ENCODE results near the gene COL18A1.

Gene COL18A1

DNA sequence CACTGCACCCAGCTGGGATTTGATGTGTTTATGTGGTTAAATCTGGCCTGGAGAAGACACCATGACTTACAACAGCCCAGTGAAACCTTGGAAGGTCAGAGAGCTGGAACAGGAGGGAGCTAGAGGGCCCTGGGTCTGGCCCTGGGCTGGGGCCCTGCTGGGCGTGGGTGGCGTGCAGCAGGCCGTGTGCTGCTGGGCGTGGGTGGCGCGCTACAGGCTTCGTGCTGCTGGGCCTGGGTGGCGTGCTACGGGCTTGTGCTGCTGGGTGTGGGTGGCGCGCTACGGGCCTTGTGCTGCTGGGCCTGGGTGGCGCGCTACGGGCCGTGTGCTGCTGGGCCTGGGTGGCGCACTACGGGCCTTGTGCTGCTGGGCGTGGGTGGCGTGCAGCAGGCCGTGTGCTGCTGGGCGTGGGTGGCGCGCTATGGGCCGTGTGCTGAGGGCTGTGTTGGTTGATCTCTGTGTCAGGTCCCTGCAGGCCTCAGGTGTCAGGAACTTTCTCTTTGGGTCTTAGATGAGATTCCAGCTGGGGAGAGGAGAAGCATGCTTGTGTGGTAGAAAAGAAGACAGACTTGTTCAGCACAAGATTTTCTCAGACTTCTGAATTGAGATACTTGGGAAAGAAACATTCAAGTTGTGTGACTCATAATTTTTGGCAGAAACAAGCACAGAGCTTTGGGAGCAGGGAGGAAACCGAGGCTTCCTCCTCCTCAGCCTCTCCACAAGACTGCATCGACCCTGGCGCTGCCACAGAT lies 66.0 kb downstream of the COL18A1 start:
- no peak for DNase-seq

DNA sequence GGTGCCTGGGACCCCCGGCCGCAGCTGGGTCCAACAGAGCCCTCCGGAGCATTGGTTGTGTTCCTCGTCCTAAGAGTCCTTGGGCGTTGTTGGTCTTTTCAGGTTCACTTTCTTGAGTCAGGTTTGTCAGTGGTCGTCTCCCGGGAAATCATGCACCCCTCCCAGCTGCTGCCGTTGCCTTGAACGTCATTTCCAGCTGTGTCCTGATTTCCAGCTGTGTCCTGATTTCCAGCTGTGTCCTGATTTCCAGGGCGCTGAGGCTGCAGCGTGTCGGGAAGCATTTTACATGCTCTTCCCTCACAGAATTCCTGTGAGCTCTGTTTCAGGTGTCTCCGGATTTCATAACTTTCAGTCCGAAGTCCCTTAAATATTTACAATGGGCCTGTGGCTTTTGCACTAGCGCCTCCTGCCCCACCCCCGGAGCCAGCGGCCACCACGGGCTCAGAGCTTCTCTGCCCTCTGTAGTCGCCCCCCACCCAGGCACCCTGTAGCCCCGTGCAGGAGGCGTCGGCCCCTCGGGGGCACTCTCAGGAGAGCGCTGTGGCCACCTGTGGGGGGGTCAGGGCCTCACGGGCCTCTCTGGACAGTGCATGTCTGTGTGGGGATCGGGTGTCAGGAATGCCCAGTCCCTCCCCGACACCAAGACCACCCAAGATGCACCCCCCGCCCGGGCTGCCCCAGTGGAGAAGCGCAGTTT lies 66.7 kb downstream of the COL18A1 start:
- DNase-seq = no peak

DNA sequence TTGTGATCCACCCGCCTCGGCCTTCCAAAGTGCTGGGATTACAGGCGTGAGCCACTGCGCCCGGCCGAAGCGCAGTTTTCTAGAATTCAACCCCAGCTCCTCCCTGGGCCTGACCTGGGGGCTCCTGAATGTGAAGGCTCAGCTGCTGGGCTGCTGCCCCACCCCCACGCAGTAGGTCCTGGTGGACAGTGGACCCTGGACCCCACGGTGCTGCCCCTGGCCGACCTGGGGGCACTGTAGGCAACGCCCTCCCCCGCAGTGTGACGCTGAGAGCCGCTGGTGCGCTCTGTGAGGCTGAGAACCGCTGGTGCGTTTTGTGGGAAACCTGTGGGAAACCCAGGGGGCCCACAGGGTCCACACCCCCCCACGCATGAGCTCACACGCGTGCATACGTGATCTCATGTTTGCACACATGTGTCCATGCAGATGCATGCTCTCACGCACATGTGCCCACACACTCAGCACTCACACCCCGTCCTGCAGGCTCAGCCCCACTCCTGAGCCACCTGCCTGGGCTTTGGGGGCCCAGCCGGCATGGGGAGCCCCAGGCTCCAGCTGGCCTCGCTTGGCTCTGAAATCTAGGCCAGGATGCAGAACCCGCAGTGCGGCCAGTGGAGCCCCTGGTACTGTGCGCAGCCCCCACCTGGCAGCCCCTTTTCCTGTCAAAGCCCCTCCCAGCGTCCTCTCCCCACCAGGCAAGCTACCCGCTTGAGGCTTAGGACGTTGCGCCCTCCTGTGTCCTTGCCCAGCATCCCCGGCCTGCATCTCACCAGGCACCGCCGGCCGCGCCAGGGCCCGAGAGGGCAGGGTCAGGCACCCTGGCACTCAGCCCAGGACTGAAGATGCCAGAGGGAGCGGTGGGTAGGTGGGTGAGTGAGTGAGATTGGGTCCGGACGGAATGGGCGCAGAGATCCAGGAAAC lies 67.7 kb downstream of the COL18A1 start:
- no peak for DNase-seq

DNA sequence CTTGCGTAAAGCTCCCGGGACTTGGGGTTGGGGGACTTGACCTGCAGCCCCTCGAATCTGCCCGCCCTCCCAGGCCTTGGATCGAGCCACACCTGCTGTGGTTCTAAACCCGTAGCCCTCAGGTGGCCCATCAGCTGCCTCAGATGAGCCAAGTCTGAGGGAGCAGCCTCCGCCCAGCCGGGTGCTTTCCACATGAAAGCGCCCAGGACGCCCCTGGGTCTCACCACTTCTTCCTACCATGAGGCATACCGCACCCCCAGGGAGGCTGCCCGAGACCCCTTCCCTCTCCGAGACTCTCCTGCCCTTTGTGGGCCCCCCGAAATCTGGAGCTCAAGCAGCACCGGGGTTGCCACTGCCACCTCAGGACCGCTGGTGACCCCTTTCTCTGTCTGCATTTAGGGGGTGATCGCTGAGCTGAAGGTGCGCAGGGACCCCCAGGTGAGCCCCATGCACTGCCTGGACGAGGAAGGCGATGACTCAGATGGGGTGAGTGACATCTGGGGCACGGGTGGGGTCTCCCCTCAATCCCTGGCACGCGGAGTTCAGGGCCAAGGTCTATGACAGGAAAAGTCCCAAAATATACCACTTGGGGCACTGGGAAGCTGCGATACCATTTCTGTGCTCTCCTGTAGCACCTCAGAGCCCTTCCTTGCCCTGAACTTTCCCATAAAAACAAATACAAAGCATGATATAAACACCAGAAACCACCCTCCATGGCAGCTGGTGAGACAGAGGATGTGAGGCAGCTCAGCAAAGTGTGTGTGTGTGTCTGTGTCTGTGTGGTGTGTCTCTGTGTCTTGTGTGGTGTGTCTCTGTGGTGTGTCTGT lies 68.7 kb downstream of the COL18A1 start:
- DNase-seq = no peak

DNA sequence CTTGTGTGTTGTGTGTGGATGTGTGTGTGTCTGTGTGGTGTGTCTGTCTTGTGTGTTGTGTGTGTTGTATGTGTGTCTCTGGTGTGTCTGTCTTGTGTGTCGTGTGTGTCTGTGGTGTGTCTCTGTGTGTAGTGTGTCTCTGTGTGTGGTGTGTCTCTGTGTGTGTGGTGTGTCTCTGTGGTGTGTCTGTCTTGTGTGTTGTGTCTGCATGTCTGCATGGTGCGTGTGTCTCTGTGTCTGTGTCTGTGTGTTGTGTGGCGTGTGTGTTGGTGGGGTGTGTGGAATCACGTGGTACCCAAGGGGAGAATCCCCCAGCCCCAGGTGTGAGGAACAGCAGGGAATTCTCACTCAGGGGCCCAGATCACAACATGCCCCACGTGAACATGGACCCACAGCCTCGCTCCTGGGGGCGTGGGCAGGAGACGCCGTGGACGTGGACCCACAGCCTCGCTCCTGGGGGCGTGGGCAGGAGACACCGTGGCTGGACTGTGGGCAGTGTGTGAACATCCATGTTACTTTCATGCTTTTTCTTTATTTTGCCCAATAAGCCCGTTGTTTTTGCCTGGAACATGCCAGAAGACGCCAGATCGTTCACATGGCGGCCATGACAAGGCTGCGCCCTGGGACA lies 69.5 kb downstream of the COL18A1 start:
- no peak for DNase-seq

DNA sequence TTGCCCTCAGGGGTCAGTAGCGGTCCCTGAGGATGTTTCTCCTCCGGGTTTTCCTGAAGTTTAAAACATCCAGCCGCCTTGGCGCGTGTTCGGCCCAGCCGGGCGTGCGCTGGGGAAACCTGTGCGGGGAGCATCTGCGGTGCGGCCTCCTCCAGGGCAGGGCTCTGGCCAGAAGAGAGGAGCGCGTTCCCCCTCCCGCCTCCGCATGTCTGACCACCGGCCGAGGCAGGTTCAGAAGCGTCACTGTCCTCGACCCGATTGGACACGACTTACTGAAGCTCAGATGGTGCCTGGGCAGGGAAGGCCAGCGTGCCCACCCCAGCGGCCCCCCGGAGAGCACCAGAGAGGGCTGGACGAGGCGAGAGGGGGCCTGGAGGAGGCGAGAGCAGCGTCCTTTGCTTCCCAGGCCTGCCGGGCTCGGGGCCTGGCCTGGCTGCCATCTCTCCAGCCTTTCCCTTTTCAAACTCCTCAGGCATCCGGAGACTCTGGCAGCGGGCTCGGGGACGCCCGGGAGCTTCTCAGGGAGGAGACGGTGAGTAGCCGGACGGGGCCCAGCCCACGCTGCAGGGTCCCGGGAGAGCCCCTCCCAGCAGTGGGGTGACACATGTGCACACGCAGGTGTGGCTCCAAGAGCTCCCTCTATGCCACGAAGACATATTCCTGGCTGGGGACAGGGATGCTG lies 70.2 kb downstream of the COL18A1 start:
- no peak for DNase-seq

DNA sequence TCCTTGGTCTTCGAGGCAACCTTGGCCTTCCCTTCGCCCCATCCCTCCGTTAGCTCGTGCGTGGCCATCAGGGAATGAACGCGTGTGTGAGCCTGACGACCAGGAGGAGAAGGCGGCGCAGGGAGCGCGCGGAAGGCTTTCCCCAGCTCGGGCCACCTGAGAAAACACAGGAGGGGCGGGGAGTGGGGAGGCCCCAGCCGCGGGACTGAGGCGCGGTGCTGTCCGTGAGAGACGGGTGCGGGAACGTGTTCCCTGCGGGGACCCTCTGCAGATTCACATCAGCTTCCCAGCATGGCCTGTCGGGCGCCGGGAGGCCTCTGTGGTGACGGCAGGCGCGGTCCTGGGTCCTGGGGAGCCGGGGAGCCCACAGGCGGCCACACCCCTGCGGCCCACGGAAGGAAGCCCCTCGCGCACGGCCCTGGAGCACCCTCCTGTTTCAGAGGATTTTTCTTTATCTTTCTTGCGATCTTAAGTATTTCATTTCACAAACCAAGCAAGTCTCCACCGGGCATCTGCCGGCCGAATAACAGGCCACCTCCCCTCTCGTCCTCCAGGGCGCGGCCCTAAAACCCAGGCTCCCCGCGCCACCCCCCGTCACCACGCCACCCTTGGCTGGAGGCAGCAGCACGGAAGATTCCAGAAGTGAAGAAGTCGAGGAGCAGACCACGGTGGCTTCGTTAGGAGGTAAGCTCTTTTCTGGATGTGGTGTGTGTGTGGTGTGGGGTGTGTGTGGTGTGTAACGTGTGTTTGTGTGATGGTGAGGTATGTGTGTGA lies 71.0 kb downstream of the COL18A1 start:
- DNase-seq = no peak

DNA sequence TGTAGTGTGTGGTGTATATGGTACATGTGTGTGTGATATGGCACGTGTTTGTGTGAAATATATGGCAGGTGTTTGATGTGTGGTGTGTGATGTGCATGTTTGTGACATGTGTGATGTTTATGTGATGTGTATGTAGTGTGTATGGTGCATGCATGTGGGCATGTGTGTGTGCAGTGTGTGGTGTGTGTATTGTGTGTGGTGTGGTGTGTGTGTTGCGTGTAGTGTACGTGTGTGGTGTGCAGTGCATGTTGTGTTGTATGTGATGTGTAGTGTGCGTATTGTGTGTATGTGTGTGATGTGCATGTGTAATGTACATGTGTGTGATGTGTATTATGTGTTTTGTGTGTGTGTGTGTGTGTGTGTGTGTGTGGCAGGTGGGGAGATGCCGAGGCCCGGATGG lies 71.6 kb downstream of the COL18A1 start:
- no peak for DNase-seq

DNA sequence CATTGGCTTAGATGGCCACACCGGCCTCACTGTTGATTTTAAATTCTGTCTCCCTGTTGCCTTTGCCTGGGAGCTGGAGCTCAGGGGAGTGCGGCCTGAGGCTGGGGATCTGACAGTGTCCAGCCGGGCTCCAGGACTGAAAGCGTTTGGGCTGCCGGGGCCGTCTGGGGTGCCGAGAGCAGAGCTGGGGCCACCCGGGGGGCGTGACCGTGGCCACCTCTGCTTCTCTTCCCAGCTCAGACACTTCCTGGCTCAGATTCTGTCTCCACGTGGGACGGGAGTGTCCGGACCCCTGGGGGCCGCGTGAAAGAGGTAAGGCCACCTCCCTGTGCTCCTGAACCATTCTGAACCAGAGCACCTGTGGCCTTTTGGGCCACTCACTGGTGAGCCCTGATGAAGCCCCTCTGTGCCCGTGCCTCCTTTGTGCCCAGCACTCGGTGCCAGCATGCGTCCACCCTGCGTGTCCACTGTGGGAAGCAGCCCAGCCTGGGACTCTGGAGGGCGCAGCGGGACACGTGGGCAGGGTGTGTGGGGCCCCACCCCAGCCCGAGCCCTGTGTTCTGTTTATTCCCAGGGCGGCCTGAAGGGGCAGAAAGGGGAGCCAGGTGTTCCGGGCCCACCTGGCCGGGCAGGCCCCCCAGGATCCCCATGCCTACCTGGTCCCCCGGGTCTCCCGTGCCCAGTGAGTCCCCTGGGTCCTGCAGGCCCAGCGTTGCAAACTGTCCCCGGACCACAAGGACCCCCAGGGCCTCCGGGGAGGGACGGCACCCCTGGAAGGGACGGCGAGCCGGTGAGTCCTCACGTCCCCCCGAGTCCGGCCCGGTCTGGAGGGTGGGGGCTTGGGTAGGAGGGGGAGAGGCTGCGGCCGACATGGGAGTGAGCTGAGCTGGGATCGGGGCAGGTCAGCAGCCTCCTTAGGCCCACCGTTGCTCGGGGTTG lies 72.5 kb downstream of the COL18A1 start:
- DNase-seq = no peak

DNA sequence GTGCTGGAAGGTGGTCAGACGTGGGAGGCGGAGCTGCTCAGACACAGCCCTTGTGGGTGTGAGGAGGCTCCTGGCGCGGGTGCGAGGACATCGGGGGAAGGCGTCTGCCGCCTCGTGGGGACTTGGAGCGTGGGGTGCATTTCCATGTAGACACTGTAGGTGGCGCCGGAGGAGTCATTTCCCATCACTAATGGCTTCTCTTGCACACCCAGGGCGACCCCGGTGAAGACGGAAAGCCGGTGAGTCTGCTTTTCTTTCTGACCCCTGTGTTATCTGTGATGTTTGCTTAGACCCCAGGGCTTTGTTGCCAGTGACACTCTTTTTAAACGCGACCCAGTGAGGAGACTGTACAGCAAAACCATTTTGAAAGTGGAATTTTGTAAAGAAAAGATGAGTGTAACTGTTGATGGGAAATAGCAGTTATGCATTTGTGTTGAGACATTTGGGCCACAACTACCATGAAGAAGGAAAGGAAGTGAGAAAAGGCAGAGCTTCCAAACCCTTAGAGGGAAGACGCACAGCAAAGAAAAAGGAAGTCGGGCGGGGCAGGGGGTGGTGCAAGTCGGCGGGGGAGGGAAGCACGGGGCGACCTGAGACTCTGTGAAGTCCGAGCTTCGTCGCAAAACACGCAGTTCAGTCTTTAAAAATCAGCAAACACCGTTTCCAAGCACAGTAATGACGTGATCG lies 73.3 kb downstream of the COL18A1 start:
- peak; percentile 91 for DNase-seq

DNA sequence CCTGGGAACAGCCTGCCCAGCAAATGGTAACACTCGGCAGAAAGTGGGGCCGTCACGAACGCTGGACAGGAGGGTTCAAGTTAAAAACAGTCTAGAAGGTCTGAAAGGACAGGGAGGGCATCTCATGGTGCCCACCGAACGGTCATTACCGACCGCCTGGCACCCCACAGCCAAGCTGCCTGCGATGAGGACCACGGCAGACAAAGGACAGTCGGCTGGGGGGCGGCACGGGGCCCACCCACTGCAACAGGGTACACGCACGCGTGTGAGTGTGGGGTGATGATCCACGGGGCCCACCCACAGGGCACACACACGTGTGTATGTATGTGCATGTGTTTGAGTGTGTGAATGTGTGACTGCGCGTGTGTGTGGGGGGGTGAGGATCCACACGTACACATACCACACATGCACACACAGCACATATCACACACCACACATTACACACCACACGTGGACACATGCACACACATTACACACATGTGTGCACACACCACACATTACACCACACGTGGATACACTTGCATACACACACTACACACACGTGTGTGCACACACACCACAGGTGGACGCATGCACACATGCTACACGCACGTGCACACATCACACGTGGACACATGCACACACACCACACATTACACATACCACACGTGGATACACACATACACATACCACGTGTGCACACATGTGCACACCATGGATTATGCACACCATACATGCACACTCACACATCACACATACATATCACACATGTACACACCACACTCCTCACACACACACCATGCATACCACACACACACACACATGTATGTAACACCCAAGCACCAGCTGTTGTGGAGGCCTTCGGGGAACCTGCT lies 74.1 kb downstream of the COL18A1 start:
- no peak for DNase-seq

DNA sequence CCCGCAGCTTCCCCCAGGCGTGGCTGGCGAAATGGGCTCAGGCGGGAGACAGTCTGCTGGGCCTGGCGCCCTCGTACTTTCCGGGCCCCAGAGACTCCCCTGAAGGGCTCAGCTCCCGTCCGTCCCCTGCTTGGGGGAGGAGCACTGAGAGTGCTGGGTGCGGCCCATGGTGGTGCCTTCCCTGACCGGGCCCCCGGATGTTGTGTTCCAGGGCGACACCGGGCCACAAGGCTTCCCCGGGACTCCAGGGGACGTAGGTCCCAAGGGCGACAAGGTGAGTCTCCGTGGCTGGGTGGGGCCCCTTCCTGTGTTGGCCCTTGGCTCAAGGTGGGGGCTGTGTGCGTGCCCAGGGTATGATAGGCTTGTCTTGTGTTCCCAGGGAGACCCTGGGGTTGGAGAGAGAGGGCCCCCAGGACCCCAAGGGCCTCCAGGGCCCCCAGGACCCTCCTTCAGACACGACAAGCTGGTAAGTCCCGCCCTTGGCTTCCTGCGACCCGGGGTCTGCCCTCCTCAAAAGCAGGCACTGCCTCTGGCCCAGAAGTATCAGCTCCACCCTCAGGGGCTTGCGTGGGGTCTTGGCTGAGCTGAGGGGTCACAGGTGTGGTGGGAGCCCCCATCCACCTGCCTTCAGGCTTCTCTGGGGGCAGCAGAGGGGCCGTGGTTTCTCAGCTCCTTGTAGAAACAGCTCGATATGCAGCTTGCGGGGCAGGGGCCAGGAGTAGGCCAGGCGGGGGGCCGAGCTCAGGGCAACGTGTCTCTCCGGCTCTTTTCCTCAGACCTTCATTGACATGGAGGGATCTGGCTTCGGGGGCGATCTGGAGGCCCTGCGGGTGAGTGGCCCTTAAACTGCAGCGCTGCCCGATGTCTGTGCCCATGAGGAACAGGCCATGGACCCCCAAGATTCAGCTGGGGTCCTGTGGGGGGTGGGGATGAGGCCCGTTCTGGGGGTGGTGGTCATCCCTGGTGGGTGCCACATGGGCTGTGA lies 75.0 kb downstream of the COL18A1 start:
- no peak for DNase-seq

DNA sequence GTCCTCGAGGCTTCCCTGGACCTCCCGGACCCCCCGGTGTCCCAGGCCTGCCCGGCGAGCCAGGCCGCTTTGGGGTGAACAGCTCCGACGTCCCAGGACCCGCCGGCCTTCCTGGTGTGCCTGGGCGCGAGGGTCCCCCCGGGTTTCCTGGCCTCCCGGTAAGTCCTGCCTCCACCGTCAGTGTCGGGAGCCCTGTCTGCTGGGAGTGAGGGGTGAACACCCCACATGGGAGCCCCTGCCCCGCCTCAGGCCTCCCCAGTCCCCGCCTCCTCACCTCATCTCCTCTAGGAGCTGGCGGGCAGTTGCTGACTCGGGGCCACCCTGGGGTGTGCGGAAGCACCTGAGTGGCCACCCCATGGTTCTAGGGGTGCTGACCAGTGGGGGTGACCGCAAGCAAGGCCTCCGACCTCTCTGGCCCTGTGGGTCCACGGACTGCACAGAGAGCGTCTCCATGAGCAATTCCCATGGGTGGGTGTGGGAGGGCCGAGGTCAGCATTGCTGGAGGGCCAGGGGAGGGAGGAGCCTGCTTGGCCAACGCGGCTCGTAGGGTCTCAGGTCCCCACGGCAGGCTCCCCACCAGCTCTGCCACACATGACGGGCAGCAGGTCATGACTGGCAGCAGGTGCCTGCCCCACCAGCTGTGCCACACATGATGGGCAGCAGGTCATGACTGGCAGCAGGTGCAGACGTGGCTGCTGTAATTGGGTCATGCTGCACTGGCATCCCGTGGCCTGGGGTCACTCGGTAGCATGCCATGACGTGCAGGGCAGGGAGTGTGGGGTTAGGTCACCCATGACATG lies 75.9 kb downstream of the COL18A1 start:
- DNase-seq = no peak

DNA sequence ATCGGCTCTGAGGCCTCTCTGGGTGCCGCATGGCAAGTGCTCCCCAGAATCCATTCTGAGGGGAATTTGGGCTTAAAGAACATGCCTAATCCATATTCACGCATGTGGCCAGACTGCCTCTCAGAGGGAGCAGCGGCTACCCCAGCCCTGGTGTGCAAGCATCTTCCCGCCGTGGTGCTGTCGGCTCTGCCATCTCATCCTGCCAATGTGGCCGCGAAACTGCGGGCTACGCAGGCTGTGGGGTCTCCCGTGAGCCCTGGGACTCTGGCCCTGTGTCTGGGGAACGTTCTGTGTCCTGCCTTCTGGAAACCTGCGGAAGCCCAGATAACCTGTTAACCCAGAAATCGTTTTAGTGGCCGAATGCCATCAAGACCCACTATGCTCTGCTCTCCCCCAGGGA lies 76.6 kb downstream of the COL18A1 start:
- no peak for DNase-seq

DNA sequence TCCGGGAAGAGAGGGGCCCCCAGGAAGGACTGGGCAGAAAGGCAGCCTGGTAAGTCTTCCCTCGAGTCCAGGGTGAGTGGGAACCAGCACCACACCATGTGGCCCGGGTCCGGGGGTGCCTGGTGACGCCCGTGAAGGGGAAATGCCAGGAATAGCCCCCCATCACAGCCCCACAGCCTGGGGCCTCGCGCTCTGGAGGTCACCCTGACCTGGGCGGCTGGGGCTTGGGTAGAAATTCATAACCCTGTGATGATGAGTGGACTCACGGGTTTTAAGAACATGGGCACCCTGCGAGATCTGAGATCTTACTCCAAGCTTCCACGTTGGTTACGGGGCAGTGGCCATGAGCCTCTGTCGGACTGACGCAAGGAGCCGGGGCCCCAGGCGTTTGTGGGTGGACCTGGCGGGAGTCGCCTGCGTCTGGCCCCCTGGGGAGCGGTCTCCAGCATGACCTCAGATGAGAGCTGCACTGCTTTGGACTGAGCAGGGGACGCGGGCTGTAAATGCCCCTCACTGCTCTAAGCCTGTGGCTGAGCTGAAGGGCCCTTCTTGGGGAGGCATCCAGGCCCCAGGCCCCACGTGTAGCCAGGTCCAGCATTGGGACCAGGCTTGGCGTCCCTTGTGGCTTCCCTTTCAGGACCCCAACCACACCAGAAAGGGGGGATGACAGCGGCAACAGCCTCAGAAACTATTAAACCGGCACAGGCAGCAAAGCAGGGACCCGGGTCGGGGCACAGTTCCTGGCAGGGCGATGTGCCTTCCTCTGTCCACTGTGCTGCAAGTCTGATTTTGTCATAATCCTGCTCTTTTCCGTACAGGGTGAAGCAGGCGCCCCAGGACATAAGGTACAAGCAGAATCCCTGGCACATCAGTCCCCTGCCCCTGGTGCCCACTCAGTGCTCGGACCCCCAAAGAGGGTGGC lies 77.3 kb downstream of the COL18A1 start:
- DNase-seq = no peak

All from inflammatory macrophage treated with lipopolysaccharide for 4 hours (primary cell).